Astrocyte of the cerebellum (primary cell): ENCODE results near the gene STXBP2.

Experiments
- DNase-seq: peaks from one replicate; pipeline ENCODE4 v3.0.0-alpha.2; 2011; ENCODE audit warnings: low read depth
- H3K4me3 ChIP-seq: 2 replicates; pipeline ENCODE4 v1.5.1; 2011; ENCODE audit warnings: mild to moderate bottlenecking, low read depth, low read length, moderate library complexity
- CTCF ChIP-seq: IDR thresholded peaks from 2 replicates; pipeline ENCODE4 v1.5.1; 2012; ENCODE audit warnings: low read length, low read depth, moderate library complexity, mild to moderate bottlenecking; ENCODE audit errors: missing control alignments
- in situ Hi-C: cut with HindIII; loops from 2 replicates; pipeline ENCODE4 v1.10.0; 2017; ENCODE audit warnings: low sequenced_read_pairs

STXBP2 gene

GRCh38 chr19:7598180-7598579 lies 38.7 kb upstream of the STXBP2 start:
- DNase-seq: no peak
- no peak overlapping the region for H3K4me3 ChIP-seq
- in situ Hi-C loops: loop anchor here (25.0 kb wide), 1 partner anchor 189 kb away; no protein-coding TSS in a partner anchor
- TF ChIP-seq CTCF: no peak

DNA sequence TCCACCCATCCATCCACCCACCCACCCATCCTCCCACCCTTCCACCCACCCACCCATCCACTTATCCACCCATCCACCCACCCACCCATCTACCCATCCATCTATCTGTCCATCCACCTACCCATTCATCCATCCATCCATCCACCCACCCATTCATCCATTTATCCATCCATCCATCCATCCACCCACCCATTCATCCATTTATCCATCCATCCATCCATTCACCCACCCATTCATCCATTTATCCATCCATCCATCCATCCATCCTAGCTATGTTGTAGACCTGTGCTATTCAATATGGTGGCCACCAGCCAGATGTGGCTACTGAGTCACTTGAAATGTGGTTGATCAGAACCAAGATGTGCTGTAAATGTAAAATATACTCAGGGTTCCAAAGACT lies 36.2 kb upstream of the STXBP2 start:
- DNase-seq: no peak
- in situ Hi-C loops: no loop called here
- no peak overlapping the region for H3K4me3 ChIP-seq
- no peak for TF ChIP-seq CTCF

DNA sequence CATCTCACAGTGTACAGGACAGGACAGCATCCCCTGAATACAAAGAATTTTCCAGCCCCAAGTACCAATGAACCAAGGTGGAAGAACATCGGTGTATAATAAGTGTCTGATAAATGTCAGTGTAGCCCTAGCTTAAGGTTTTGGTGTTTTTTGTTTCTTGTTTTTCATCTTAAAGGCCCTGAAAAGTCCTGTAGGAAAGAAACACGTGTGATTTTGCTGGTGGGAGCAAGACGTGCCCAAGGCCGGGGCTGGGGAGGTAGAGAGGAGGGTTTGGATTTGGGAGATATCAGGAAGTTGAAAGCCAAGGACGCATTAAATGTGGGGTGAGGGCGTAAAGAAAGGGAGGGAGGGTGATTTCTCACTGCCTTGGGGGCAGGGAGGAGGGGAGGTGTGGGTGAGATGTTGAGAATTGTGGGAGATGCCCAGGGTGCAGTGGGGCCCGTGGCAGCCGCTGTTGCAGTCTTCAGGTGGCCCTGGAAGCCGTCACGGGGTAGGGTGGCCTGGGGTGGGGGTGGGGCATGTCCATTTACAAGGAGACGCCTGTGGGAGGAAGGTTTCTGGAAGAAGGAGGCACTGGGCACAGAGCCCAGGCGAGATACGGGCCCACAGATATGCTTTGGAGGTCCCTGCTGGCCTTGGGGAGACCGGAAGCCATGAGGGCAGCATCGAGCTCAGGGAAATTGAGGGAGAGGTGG lies 34.5 kb upstream of the STXBP2 start:
- no peak overlapping the region for H3K4me3 ChIP-seq
- TF ChIP-seq CTCF: no peak
- DNase-seq: no peak
- in situ Hi-C loops: no loop called here

- in situ Hi-C loops: no loop called here
- no peak overlapping the region for H3K4me3 ChIP-seq
Observed at GRCh38 chr19:7602935-7603497, 33.9 kb upstream of the STXBP2 start.

DNA sequence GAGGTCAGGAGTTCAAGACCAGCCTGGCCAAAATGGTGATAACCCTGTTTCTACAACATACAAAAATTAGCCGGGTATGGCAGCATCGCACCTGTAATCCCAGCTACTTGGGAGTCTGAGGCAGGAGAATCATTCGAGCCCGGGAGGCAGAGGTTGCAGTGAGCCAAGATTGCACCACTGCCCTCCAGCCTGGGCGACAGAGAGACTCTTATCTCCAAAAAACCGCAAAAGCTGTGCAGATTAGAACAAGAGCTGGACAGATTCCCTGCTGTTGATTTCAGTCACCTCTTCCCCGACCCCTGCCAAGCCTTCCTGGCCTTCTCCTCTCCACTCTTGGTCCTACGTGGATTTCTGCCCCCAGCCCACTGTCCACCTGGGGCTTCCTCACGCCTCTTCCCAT lies 33.0 kb upstream of the STXBP2 start:
- TF ChIP-seq CTCF: no peak
- in situ Hi-C loops: no loop called here

More at GRCh38 chr19:7602935-7603497, 33.9 kb upstream of the STXBP2 start:
- no peak for TF ChIP-seq CTCF
- no peak for DNase-seq

DNA sequence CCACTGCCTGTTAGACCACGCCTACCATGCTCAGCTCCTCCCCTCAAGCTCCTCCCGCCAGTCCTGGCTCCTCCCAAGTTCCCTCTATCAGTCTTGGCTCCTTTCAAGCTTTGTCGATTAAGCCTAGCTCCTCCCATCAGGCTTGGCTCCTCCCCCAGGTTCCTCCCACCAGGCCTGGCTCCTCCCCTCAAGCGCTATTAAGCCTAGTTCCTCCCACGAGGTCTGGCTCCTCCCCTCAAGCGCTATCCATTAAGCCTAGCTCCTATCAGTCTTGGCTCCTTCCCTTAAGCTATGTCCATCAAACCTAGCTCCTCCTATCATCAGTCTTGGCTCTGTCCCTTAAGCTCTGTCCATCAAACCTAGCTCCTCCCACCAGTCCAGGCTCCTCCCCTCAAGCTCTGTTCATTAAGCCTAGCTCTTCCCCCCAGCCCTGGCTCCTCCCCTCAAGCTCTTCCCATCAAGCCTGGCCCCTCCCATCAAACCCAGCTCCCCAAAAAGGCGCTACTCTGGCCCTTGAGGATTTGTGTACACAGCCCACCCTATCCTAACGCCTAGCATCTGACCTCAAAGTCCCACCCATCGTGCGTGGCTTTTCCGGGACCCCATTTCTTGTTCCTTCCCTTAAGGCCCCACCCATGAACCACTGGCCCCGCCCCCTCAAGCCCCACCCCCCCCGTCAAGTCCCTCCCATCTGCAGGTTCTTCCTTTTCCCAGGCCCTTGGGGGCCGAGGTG lies 31.3 kb upstream of the STXBP2 start:
- no peak overlapping the region for H3K4me3 ChIP-seq
- in situ Hi-C loops: no loop called here
- TF ChIP-seq CTCF: no peak
- no peak for DNase-seq

More for the DNA sequence above, 33.0 kb upstream of the STXBP2 start:
- DNase-seq: no peak
- H3K4me3 ChIP-seq: no peak overlapping the region
